ENCODE results near the gene MCM3AP. TPM values are rescaled to one million over a fixed set of nuclear protein-coding genes. Genes with fewer than 3 reads are reported as not detected.

Gene MCM3AP
- total and polyA plus RNA-seq, 9 of the 15 experiments (the other 6 are each of a cell fraction or from before 2014, with no cell fraction given): 6.5 to 179 (median 69.6) TPM

DNA sequence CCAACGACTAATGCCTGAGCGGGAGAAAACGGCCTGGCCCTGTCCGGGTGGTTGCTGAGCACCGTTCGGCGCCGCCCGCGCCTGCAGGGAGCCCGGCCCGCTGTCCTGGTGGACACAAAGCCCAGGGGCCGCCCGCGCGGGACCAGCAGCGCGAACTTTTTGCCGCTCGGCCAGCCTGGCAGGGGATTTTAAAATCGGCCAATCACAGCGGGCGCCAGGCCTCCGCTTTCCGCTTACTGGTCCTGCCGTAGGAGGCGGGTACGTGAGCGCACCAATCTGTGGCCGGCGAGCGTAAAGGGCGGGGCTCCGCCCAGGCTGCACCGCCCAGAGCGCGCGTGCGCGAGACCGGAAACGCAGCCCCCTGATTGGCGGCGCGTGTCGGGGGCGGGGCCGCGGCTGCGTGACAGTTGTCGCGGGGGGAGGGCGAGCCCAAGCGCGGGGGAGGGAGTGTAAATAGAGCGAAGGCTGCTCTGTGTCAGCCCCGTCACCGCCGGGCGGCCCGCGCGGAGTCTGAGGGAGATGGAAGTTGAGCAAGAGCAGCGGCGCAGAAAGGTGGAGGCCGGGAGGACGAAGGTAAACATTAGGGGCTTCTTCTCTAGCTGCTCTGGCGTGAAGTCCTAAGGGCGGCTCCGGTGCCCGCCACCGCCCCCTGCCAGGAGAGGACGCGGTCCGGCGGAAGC, 38.4 kb upstream of the MCM3AP start, which contains the start of the genes C21orf58 and PCNT (continued):
- no peak for TF ChIP-seq ZNF280A (IDR thresholded peaks at IDR 0.05; ENCODE audit: low read depth, partially characterized antibody)
- peak; percentile 84 for TF ChIP-seq ZNF444 (CRISPR knock-in tag; IDR thresholded peaks at IDR 0.05)
- TF ChIP-seq CBX3 (IDR thresholded peaks at IDR 0.05; ENCODE audit: borderline replicate concordance in 1 of 2, low read length in 2 of 2): peak in 1 of 2 experiments; percentile 8; a peak in 1 of 3 replicates
- TF ChIP-seq ZNF431 (CRISPR knock-in tag; IDR thresholded peaks at IDR 0.05): no peak
- TF ChIP-seq, protein P1, sequence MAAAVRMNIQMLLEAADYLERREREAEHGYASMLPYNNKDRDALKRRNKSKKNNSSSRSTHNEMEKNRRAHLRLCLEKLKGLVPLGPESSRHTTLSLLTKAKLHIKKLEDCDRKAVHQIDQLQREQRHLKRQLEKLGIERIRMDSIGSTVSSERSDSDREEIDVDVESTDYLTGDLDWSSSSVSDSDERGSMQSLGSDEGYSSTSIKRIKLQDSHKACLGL (CRISPR knock-in tag; IDR thresholded peaks at IDR 0.05; ENCODE audit: borderline replicate concordance, poor library complexity, severe bottlenecking): peak; percentile 72
- TF ChIP-seq KLF16 (IDR thresholded peaks at IDR 0.05): 0 out of 2 replicates have a peak, but pooled peaks have one; percentile 26
- TF ChIP-seq HDAC1 (IDR thresholded peaks at IDR 0.05): peak in 1 of 2 experiments; percentile 92; a peak in 2 of 4 replicates
- peak; percentile 95; the same call in 1 of the 2 replicates for TF ChIP-seq ZNF830 (CRISPR knock-in tag; IDR thresholded peaks at IDR 0.05)
- TF ChIP-seq ZNF143 (CRISPR knock-in tag; IDR thresholded peaks at IDR 0.05): 0 out of 2 replicates have a peak, but pooled peaks have one; percentile 33
- TF ChIP-seq ZNF551 (CRISPR knock-in tag; IDR thresholded peaks at IDR 0.05): no peak
- TF ChIP-seq POLR2B (IDR thresholded peaks at IDR 0.05; ENCODE audit: low read depth, partially characterized antibody): peak; percentile 83
- peak; percentile 66 for TF ChIP-seq E2F8 (IDR thresholded peaks at IDR 0.05; ENCODE audit: low read depth, partially characterized antibody)
- TF ChIP-seq CREB1 (IDR thresholded peaks at IDR 0.05): peak; percentile 69; the same call in 1 of the 2 replicates
- TF ChIP-seq CREB1 (CRISPR knock-in tag; IDR thresholded peaks at IDR 0.05): peak; percentile 88
- peak; percentile 77 for TF ChIP-seq GABPB1 (CRISPR knock-in tag; IDR thresholded peaks at IDR 0.05)
- TF ChIP-seq MEIS2 (IDR thresholded peaks at IDR 0.05; ENCODE audit: partially characterized antibody): peak; percentile 87
- TF ChIP-seq MTA2 (IDR thresholded peaks at IDR 0.05; ENCODE audit: low read depth): no peak
- no peak for TF ChIP-seq EWSR1 (IDR thresholded peaks at IDR 0.05; ENCODE audit: borderline replicate concordance, low read depth, partially characterized antibody)
- TF ChIP-seq, protein P2, sequence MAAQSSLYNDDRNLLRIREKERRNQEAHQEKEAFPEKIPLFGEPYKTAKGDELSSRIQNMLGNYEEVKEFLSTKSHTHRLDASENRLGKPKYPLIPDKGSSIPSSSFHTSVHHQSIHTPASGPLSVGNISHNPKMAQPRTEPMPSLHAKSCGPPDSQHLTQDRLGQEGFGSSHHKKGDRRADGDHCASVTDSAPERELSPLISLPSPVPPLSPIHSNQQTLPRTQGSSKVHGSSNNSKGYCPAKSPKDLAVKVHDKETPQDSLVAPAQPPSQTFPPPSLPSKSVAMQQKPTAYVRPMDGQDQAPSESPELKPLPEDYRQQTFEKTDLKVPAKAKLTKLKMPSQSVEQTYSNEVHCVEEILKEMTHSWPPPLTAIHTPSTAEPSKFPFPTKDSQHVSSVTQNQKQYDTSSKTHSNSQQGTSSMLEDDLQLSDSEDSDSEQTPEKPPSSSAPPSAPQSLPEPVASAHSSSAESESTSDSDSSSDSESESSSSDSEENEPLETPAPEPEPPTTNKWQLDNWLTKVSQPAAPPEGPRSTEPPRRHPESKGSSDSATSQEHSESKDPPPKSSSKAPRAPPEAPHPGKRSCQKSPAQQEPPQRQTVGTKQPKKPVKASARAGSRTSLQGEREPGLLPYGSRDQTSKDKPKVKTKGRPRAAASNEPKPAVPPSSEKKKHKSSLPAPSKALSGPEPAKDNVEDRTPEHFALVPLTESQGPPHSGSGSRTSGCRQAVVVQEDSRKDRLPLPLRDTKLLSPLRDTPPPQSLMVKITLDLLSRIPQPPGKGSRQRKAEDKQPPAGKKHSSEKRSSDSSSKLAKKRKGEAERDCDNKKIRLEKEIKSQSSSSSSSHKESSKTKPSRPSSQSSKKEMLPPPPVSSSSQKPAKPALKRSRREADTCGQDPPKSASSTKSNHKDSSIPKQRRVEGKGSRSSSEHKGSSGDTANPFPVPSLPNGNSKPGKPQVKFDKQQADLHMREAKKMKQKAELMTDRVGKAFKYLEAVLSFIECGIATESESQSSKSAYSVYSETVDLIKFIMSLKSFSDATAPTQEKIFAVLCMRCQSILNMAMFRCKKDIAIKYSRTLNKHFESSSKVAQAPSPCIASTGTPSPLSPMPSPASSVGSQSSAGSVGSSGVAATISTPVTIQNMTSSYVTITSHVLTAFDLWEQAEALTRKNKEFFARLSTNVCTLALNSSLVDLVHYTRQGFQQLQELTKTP (IDR thresholded peaks at IDR 0.05; ENCODE audit: low read depth in 1 of 2, partially characterized antibody in 2 of 2): peak in 1 of 2 experiments; percentile 50

Measured in K562 (cell line).